ENCODE measurements around the gene LRMDA. TPM values are rescaled to one million over a fixed set of nuclear protein-coding genes. Genes with fewer than 3 reads are reported as not detected.

The LRMDA gene
- total and polyA plus RNA-seq, 2 of the 4 experiments (the other 2 are of a cell fraction) = 0.07 TPM; not detected in 1

- CTCF ChIA-PET = no interaction called here
- POLR2A ChIA-PET (ENCODE audit: unreplicated experiment) = no interaction called here
- H2BK120ac ChIP-seq (ENCODE audit: low read depth, low read length) = no peak overlapping the region
- H3K56ac ChIP-seq (ENCODE audit: extremely low read depth, insufficient read depth, low read length) = no peak overlapping the region
- H2AFZ ChIP-seq (replicated peaks; ENCODE audit: low read length, poor library complexity) = no peak overlapping the region
- H4K5ac ChIP-seq (ENCODE audit: low read depth, low read length) = no peak overlapping the region
- no peak overlapping the region for H2BK5ac ChIP-seq (ENCODE audit: low read depth, low read length, poor library complexity, severe bottlenecking)
- no peak overlapping the region for H2AK5ac ChIP-seq (ENCODE audit: low read depth, low read length)
- no peak overlapping the region for H2BK20ac ChIP-seq (ENCODE audit: low read depth, low read length)
- no peak for TF ChIP-seq RCOR1 (IDR thresholded peaks at IDR 0.05; ENCODE audit: insufficient replicate concordance, low read length)
- TF ChIP-seq NFE2L2 (IDR thresholded peaks at IDR 0.05; ENCODE audit: low read depth, low read length) = no peak
- no peak for TF ChIP-seq CTCF (conservative IDR thresholded peaks at IDR 0.05; ENCODE audit: low read depth, low read length)
- no peak for TF ChIP-seq RFX5 (IDR thresholded peaks at IDR 0.05; ENCODE audit: low read depth, low read length)
- TF ChIP-seq ELK1 (IDR thresholded peaks at IDR 0.05; ENCODE audit: borderline replicate concordance, low read depth, low read length) = no peak
- no peak for TF ChIP-seq MAZ (IDR thresholded peaks at IDR 0.05; ENCODE audit: borderline replicate concordance, low read depth, low read length)
- no peak for TF ChIP-seq SMC3 (IDR thresholded peaks at IDR 0.05; ENCODE audit: low read depth, low read length)
- no peak for TF ChIP-seq RAD21 (IDR thresholded peaks at IDR 0.05; ENCODE audit: low read length)
- no peak for TF ChIP-seq CHD1 (IDR thresholded peaks at IDR 0.05; ENCODE audit: low read depth, low read length)
- no peak for TF ChIP-seq MAFK (IDR thresholded peaks at IDR 0.05; ENCODE audit: low read depth, low read length)
- TF ChIP-seq FOS (IDR thresholded peaks at IDR 0.05; ENCODE audit: low read depth, low read length) = no peak
- no peak for TF ChIP-seq MXI1 (IDR thresholded peaks at IDR 0.05; ENCODE audit: borderline replicate concordance, low read depth, low read length)
- no peak for TF ChIP-seq USF2 (IDR thresholded peaks at IDR 0.05; ENCODE audit: low read depth, low read length)
- no peak for TF ChIP-seq POLR2A (IDR thresholded peaks at IDR 0.05; ENCODE audit: low read depth, low read length)
- no peak for TF ChIP-seq CEBPB (IDR thresholded peaks at IDR 0.05; ENCODE audit: low read depth, low read length)
- no CpG with 5 or more reads among the region's 7 CpGs for WGBS, 2 experiments (ENCODE audit: extremely low coverage in 2 of 2, insufficient read length in 1 of 2)
- H3K9ac ChIP-seq (ENCODE audit: low read depth, low read length) = no peak overlapping the region
- intact Hi-C loops (cut with micrococcal nuclease) = no loop called here
- ATAC-seq (ENCODE audit: low read depth) (no peak), DNase-seq (no peak)
- no peak overlapping the region for H3K27ac ChIP-seq (ENCODE audit: insufficient read depth, low read length)
- H3K36me3 ChIP-seq (ENCODE audit: control insufficient read depth, insufficient read depth, low read length) = no peaks in the 10 kb centered on the region
- H4K8ac ChIP-seq (ENCODE audit: low read depth in 2 of 2, low read length in 2 of 2) = no peak overlapping the region
- H3K9me1 ChIP-seq (ENCODE audit: insufficient read depth, low read length) = no peaks in the 10 kb centered on the region
- H3K79me1 ChIP-seq (ENCODE audit: low read depth in 1 of 2, low read length in 2 of 2) = no peaks in the 10 kb centered on the region
- H3K4me1 ChIP-seq (ENCODE audit: control insufficient read depth, insufficient read depth, low read length) = peaks cover 1% of the 10 kb centered on the region; the same call in 1 of the 2 replicates
- no peak overlapping the region for H3K4ac ChIP-seq (ENCODE audit: low read depth, low read length)
- H3K23ac ChIP-seq (ENCODE audit: low read depth, low read length) = no peak overlapping the region
- no peak overlapping the region for H3K4me3 ChIP-seq (ENCODE audit: insufficient read depth, low read depth, low read length)
- H4K20me1 ChIP-seq (ENCODE audit: insufficient read depth, low read length) = no peaks in the 10 kb centered on the region
- H4K91ac ChIP-seq (ENCODE audit: insufficient read depth, low read depth, low read length) = no peak overlapping the region; the same call in 1 of the 2 replicates
- H3K27me3 ChIP-seq (ENCODE audit: control insufficient read depth, insufficient read depth, low read length) = peaks cover 11% of the 10 kb centered on the region
- dilution Hi-C loops (cut with HindIII; ENCODE audit: low sequenced_read_pairs, unreplicated experiment) = no loop called here
- no peaks in the 10 kb centered on the region for H3K9me3 ChIP-seq (ENCODE audit: control insufficient read depth, insufficient read depth, low read length)
- in situ Hi-C loops (cut with MboI; ENCODE audit: low sequenced_read_pairs) = no loop called here
- no TSS peak for BruUV-seq (replicated peaks)
- no peak overlapping the region for H2BK15ac ChIP-seq (ENCODE audit: low read depth, low read length)
- H3K4me2 ChIP-seq (ENCODE audit: low read depth, low read length) = no peak overlapping the region
- no peak overlapping the region for H3K14ac ChIP-seq (replicated peaks; ENCODE audit: low read depth, low read length)
- H2AK9ac ChIP-seq (replicated peaks; ENCODE audit: low read depth, low read length, poor library complexity) = no peak overlapping the region
- no peak overlapping the region for H3K18ac ChIP-seq (ENCODE audit: low read depth, low read length)
These were observed 814.6 kb downstream of the LRMDA start for GRCh38 chr10:76245951-76246495.

Measured in IMR-90 (cell line).